Subcutaneous adipose tissue (tissue), 4 donors: ENCODE measurements around the gene RPL5. TPM values are rescaled to one million over a fixed set of nuclear protein-coding genes. Genes with fewer than 3 reads are reported as not detected.

Experiments used
- CTCF ChIP-seq: fragments of 450-650 bp; IDR thresholded peaks from one replicate; pipeline ENCODE4 v1.5.1; 2016; ENCODE audit warnings: low read depth, mild to moderate bottlenecking, control low read depth, antibody characterized with exemption, moderate library complexity
- total RNA-seq, 4 donors: library from RNA; depleted of rRNA; stranded (reverse); fragments of >200 nt; gene quantifications; one replicate each; pipeline ENCODE4 v1.1.0, GENCODE V29; 2016

Gene RPL5
- total RNA-seq, 4 donors from 2014 or later: 1,499 to 1,754 (median 1,678) TPM

GRCh38 chr1:92874987-92875386 lies 43.1 kb downstream of the RPL5 start:
- no peak for TF ChIP-seq CTCF

GRCh38 chr1:92876351-92876750 lies 44.5 kb downstream of the RPL5 start:
- no peak for TF ChIP-seq CTCF

GRCh38 chr1:92877081-92877711 lies 45.4 kb downstream of the RPL5 start:
- no peak for TF ChIP-seq CTCF

- TF ChIP-seq CTCF: no peak
Observed at GRCh38 chr1:92877792-92878191, 46.0 kb downstream of the RPL5 start.

- no peak for TF ChIP-seq CTCF
Observed at GRCh38 chr1:92879316-92879968, 47.6 kb downstream of the RPL5 start.

- TF ChIP-seq CTCF: no peak
Observed at GRCh38 chr1:92881391-92881790, 49.6 kb downstream of the RPL5 start.

GRCh38 chr1:92882819-92883218 lies 51.0 kb downstream of the RPL5 start:
- TF ChIP-seq CTCF: no peak
